Activated T-cell treated with anti-CD3 and anti-CD28 coated beads, Interleukin-2, amount 50 U/mL, for 48 hours (primary cell): ENCODE measurements around the gene FCGBP.

Experiments used
- DNase-seq, 2 experiments: peaks; one replicate each; pipeline ENCODE4 v3.0.0-alpha.2; 2020

The FCGBP gene

DNA sequence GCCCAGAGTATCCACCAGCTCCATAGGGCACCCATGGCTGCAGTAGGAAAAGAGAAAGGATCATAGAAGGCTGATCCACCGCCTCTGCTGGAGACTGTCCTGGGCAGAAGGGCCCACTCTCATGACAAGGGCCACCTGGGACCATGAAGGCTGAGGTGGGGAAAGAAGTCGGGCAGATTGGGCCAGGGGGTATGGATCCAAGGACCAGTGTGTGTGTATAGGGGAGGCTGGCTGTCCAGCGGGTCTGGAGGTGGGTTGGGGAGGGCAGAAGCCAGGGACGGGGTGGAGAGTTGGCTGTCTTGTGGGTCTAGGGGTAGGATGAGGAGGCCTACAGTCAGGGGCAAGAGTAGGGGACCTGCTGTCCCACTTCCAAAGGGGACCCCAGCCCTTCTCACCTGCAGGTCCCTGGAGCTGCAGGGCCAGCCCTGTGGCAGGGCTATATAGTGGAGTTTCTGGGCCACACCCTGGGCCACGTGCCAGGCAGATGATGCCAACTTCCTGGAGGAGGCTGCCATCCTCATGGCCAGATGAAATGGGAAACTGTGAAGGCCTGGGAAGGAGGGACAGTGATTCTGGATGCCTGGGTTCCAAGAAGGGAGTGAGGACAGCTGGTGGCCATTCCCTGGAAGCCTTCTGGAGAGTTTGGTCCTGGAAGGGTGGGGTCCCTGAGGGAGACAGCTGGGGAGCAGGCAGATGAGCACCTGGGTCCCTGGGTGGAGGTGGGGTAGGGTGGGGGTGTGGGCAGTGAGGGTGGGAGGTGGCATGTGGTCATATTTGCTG lies at the start of gene FCGBP:
Gene FCGBP, minus strand, starts transcription at position 51 of the 780 bp plus-strand sequence.
- DNase-seq: peak; percentile 19 to 22

DNA sequence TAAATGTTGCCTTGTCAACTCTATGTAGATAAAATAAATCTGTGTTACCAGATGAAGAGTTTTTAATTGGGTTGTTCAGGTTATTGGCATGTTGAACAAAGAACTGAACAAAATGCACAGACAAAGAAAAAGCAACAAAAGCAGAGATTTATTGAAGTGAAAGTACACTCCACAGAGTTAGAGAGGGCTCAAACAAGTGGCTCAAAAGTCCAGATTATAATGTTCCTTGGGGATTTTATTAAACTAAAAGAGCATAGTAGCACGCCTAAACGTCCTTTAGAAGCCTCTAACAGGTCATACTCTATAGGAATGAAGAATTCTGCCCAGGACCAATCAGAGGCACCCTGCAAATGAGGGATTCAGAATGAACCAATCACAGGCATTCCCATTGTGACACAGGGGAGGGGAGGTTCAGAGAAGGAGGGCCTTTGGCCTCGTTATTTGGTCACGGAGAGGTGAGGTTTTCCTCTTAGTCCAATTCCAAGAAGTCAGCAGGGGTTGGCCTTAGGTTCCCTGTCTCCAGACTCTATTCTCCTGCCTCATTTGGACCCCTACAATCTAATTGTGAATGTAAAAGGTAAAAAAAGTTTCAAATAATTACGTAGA lies 49.4 kb upstream of the FCGBP start:
- DNase-seq: no peak

DNA sequence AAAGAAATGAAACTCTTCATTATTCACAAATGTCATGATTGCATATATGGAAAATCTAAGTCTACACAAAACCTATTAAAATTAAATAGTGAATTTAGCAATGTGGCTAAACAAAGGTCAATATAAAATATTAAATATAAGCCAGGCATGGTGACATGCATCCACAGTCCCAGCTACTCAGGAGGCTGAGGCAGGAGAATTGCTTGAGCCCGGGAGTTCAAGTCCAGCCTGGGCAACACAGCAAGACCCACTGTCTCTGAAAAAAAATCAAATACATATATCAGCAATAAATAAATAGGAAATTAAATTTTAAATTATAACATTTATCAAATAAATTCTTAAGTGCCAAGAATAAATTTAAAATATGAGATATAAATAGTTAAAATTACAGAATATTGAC lies 48.4 kb upstream of the FCGBP start:
- DNase-seq: no peak

DNA sequence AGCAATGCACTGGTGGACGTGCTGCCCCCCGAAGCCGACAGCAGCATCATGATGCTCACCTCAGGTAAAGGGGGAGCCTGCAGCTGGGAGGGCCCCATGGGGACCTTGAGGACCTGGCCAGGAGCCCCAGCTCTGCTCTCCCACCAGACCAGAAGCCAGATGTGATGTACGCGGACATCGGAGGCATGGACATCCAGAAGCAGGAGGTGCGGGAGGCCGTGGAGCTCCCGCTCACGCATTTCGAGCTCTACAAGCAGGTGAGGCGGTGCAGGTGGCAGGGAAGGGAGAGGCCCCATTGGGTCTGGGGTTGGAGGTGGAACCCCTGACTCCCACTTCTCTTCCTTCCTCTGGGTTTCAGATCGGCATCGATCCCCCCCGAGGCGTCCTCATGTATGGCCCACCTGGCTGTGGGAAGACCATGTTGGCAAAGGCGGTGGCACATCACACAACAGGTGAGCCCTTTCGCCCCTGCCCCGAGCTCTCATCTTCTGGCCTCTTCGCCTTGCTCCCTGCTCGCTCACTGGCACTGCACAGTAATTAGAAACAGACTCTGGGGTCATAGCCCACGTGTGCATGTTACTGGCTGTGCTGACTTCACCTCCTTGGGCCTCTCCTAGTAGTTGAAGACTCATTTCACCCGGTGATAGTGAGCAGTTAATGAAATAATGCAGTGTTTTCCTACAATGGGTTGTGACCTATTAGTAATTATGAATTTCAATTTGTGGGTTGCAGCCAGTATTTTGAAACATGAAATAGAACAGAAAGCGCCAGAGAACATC lies 40.1 kb upstream of the FCGBP start:
- DNase-seq: no peak

DNA sequence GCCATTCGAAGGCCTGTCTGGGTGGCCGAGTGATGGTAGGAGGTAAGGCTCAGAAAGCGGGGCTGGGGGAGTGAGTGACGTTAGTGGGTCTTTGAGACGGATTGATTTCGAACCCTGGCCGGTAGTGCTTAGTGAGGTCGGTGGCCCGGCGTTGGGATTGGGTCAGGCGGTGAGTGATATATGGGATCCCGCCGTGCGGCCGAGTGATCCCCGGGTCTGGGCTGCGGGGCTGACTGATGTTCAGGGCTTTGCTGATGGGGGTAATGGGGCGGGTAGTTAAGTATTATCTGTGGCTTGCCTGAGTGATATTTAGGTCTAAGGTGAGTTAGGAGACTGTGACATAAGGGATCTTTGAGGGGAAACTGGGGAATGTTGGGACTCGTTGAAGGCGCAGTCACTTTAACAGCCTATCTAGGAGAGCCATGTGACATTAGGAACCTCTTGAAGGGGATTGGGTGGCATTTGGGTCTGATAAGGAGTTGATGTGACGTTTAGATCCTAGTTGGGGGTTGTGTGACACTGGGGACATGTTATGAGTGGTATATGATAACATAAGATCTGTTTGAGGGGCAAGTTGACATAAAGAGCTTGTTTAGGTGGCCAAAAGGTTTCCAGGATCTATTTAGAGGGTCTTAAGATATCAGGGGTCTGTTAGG lies 37.1 kb upstream of the FCGBP start:
- DNase-seq: no peak

DNA sequence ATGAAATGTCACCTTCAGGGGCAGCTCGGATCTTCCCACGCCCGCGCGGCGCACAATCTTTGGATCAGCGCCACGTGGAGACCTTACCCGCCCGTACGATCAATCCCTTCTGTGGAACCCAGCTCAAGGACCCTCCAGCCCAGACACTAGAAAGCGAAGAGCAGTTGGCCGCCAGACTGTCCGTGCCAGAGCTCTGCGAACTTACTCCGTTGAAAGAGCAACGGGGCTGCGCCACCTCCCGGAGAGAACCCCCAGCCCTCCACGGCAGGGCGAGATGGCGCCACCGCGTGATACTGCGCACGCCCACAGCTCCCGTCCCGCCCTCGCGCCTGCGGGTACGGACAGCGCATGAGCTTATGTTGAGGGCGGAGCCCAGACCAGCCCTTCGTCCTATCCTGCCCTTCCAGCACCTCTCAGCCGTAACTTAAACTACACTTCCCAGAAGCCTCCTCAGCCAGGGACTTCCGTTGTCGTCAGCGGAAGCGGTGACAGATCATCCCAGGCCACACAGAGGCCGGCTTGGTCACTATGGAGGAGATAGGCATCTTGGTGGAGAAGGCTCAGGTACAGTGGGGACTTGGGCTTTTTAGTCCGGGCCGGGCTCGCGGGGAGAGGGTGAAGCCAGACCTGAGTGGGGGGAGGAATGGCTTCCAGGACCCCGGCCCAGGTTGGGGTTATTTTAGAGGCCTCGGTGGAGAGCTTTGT lies 36.4 kb upstream of the FCGBP start, which contains the start of gene PSMC4:
Gene PSMC4, plus strand, starts transcription at position 491 of the 705 bp plus-strand sequence. Its CDS starts 38 bp downstream, at position 529.
- peak; percentile 98 to 99 for DNase-seq

DNA sequence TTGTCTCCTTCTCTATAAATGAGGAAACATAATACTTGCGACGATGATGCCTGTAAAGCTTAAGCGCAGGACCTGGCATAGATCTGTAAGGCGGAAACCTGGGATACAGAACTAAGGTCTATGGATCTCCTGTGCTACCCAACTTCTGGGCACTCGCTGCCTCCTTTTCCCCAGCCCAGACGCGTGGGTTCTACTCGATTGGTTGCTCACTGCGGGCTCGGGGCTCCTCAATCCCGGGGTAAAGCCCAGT lies 35.9 kb upstream of the FCGBP start:
- DNase-seq: no peak

DNA sequence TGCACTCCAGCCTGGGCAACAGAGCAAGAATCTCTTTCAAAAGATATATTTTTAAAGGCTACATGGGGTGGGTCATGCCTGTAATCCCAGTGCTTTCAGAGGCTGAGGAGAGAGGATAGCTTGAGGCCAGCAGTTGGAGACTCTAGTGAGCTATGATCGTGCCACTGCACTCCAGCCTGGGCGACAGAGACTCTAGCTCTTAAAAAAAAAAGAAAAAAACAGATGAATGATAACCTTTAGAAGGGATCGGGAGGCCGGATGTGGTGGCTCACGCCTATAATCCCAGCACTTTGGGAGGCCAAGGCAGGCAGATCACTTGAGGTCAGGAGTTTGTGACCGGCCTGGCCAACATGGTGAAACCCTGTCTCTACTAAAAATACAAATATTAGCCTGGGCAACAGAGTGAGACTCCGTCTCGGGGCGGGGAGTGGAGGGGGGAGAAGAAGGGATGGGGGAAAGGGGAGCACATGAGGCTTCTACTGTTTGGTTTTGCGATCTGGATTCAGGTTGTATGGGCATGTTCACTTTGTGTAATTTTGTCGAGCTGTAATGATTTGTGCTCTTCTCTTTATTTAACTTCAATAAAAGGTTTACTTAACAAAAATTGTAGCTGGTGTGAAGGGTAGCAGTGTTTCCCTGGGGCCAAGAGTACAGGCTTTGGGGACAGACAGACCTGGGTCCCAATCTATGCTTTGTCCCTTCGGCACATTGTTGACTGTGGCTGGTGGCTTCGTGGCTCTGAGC lies 35.4 kb upstream of the FCGBP start:
- DNase-seq: peak; percentile 43 to 52

DNA sequence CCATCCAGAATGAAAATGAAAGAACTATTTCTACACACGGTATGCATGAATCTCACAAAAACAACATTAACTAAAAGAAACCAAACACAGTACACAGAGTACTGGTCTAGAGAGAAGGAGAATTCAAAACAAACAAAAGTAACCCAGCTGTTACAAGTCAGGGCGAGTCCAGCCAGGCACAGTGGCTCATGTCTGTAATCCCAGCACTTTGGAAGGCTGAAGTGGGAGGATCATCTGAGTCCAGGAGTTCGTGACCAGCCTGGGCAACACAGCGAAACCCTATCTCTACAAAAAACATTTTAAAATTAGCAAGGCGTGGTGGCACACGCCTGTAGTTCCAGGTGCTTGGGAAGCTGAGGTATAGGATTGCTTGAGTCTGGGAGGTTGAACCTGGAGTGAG lies 34.8 kb upstream of the FCGBP start:
- DNase-seq: peak in 1 of 2 experiments; percentile 37

DNA sequence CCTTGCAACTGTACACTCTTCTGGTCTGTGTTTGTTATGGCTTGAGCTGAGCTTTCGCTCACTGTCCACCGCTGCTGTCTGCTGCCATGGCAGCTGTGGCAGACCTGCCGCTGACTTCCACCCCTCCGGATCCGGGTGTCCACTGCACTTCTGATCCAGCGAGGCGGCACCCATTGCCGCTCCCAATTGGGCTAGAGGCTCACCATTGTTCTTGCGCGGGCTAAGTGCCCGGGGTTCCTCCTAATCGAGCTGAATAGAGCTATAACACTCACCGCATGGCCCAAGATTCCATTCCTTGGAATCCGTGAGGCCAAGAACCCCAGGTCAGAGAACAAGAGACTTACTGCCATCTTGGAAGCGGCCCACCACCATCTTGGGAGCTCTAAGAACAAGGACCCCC lies 34.4 kb upstream of the FCGBP start:
- peak; percentile 19 to 21 for DNase-seq

DNA sequence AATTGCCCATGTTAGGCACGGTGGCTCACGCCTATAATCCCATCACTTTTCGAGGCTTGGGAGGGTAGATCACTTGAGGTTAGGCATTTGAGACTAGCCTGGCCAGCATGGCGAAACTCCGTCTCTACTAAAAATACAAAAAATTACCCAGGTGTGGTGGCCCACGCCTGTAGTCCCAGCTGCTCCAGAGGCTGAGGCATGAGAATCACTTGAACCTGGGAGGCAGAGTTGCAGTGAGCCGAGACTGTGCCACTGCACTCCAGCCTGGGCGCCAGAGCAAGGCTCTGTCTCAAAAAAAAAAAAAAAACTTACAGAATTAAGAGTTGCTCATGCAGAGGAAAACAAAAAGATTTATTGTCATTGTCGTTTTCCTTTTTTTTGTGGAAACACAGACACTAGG lies 33.1 kb upstream of the FCGBP start:
- DNase-seq: peak in 1 of 2 experiments; percentile 5

DNA sequence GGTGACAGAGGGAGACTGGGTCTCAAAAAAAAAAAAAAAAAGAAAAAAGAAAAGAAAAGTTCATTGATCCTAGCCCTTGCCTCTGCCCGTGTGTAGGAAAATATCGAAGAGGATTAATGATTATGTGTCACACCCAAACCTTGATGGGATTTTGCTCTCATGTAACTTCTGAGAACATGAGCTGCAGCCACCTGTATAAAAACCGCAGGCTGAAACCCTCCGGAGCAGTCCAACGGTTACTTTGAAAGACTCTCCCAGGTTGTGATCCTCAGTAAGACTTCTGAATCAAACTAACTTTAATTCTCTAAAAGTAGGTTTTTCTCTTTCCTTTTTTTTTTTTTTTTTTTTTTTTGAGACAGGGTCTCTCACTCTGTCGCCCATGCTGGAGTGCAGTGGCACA lies 32.2 kb upstream of the FCGBP start:
- peak; percentile 1 to 5 for DNase-seq

DNA sequence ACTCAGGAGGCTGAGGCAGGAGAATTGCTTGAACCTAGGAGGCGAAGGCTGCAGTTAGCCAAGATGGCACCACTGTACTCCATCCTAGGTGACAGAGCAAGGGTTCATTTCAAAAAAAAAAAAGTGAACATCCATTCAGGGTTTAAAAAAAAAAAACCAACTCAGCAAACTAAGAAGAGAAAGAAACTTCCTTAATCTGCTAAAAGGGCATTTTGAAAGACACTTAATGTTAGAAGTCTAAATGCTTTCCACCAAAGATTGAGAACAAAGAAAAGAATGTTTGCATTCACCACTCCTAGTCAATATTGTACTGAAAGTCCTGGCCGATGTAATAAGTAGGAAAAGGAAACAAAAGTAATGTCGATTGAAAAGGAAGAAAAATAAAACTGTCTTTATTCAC lies 29.5 kb upstream of the FCGBP start:
- no peak for DNase-seq

DNA sequence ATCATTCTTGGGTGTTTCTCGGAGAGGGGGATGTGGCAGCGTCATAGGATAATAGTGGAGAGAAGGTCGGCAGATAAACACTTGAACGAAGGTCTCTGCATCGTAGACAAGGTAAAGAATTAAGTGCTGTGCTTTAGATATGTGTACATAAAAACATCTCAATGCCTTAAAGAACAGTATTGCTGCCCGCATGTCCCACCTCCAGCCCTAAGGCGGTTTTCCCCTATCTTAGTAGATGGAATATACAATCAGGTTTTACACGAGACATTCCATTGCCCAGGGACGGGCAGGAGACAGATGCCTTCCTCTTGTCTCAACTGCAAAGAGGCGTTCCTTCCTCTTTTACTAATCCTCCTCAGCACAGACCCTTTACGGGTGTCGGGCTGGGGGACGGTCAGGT lies 25.0 kb upstream of the FCGBP start:
- DNase-seq: peak in 1 of 2 experiments; percentile 34

DNA sequence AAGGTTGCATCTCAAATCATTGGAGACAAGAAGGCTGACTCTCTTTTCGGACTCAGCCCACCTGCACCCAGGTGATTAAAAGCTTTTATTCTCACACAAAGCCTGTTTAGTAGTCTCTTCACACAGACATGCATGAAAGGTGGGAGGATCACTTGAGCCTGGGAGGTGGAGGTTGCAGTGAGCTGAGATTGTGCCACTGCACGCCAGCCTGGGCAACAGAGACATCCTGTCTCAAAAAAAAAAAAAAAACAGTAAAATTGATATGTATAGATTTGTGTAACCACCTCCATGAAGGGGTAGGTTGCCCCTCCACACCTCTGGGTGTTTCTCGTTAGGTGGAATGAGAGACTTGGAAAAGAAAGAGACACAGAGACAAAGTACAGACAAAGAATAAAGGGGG lies 24.5 kb upstream of the FCGBP start:
- DNase-seq: peak; percentile 31 to 33

DNA sequence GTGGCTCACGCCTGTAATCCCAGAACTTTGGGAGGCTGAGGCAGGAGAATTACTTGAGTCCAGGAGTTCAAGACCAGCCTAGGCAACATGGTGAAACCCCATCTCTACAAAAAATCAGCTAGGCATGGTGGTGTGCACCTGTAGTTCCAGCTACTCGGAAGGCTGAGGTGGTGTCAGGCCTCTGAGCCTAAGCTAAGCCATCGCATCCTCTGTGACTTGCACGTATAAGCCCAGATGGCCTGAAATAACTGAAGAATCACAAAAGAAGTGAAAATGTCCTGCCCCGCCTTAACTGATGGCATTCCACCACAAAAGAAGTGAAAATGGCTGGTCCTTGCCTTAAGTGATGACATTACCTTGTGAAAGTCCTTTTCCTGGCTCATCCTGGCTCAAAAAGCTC lies 23.5 kb upstream of the FCGBP start:
- DNase-seq: peak; percentile 14 to 18

DNA sequence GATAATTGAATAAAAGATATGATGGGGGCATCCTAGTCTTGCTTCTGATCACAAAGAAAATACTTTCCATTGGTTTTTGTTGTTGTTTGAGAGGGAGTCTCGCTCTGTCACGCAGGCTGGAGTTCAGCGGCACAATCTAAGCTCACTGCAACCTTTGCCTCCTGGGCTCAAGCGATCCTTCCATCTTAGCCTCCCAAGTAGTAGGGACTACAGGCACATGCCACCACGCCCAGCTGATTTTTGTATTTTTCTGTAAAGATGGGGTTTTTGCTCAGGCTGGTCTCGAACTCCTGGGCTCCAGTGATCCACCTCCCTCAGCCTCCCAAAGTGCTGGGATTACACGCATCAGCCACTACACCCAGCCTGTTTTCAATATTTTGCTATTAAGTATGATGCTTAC lies 19.5 kb upstream of the FCGBP start:
- peak; percentile 21 to 23 for DNase-seq

DNA sequence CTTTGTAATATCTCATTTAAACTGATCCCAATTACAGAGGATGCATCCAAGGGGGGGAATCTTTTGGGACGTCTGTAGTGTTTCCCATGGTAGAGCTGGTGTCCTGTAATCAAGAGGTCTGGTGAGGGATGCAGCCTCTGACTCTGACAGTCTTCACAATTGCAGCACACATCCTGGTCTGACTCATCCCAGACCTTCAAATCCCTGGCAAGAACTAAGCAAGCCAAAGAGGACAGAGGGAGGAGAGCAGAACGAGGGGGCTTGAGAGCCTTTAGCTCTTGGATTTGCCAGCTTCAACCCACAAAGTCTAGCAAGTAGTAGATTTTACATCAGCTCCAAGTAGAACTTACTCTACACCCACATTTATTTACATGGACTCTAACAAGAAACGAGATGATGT lies 17.3 kb upstream of the FCGBP start:
- peak; percentile 27 to 28 for DNase-seq

DNA sequence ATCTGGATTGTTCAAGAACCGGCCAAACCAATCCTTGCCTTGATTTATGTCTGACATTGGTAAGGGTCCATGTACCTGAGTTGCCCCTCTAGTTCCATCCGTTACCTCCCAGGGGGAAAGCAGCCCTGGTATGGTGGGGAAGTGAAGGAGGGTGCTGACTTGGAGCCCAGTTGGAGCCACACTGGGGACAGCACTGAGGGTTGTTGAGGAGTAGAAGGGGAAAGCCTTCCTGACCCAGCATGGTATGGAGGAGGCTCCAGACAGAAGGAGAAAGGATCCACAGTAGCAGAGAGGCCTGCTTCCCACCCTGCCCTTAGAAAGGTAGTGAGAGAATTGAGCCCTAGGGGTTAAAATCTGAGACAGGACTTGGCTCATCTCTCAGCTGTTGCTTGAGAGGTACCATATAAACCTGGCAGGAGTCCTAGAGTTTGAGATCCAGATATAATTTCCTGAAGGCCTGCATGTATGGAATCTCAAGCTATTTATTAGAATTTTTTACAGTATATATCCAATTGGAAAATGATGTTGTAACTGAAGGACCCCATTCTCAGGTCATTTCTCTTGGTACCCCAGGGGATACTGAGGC lies 16.7 kb upstream of the FCGBP start:
- DNase-seq: peak; percentile 18 to 19

DNA sequence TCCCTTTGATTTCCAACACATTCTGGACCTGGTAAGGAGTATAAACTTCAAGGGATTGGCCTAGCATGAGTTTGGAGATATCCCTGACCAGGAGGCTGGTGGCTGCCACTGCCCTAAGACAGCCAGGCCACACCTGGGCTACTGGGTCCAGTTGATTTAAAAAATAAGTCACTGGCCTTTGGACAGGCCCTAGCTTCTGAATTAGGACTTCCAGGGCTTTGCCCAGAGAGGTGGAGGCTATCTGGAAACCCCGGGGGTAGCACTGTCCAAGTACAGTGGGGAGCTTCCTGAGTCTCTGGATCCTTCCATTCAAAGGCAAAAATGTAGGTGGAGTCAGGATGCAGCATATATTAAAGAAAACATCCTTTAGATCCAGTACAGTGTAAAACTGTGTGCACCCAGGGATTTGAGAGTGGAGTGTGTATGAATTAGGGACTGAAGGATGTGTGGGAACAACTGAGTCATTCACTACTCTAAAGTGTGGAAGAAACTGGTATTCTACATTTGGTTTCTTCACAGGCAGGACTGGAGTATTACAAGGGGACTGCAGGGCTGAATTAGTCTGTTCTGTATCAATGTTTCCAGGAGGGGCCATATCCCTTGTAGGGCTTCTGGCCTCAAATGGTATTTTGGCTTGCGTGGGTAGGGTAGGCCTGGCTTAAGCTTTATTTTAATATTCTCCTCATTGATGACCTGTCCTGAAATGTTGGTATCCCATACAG lies 14.8 kb upstream of the FCGBP start:
- DNase-seq: peak; percentile 17 to 20

DNA sequence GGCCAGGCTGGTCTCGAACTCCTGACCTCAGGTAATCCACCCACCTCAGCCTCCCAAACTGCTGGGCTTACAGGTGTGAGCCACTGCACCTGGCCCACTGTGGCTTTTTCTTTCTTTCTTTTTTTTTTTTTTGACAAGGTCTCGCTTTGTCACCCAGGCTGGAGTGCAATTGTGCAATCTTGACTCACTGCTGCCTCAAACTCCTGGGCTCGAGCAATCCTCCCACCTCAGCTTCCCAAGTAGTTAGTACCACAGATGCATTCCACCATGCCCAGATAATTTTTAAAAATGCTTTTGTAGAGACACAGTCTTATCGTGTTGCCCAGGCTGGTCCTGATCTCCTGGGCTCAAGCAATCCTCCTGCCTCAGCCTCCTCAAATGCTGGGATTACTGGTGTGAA lies 12.1 kb upstream of the FCGBP start:
- DNase-seq: peak in 1 of 2 experiments; percentile 20
